ENCODE data around the gene C9orf153.
"Not testable (repeated sequence)": the region's sequence is repeated elsewhere in the genome, so short reads cannot be mapped to it uniquely, and the experiment has no call there.

C9orf153 gene

GRCh38 chr9:86219606-86220005 lies 39.9 kb downstream of the C9orf153 start:
- TF ChIP-seq ZFX (IDR thresholded peaks at IDR 0.05; ENCODE audit: borderline replicate concordance) = no peak
- TF ChIP-seq, protein P1, sequence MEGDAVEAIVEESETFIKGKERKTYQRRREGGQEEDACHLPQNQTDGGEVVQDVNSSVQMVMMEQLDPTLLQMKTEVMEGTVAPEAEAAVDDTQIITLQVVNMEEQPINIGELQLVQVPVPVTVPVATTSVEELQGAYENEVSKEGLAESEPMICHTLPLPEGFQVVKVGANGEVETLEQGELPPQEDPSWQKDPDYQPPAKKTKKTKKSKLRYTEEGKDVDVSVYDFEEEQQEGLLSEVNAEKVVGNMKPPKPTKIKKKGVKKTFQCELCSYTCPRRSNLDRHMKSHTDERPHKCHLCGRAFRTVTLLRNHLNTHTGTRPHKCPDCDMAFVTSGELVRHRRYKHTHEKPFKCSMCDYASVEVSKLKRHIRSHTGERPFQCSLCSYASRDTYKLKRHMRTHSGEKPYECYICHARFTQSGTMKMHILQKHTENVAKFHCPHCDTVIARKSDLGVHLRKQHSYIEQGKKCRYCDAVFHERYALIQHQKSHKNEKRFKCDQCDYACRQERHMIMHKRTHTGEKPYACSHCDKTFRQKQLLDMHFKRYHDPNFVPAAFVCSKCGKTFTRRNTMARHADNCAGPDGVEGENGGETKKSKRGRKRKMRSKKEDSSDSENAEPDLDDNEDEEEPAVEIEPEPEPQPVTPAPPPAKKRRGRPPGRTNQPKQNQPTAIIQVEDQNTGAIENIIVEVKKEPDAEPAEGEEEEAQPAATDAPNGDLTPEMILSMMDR (IDR thresholded peaks at IDR 0.05) = no peak
- no peak overlapping the region for H3K27ac ChIP-seq

DNA sequence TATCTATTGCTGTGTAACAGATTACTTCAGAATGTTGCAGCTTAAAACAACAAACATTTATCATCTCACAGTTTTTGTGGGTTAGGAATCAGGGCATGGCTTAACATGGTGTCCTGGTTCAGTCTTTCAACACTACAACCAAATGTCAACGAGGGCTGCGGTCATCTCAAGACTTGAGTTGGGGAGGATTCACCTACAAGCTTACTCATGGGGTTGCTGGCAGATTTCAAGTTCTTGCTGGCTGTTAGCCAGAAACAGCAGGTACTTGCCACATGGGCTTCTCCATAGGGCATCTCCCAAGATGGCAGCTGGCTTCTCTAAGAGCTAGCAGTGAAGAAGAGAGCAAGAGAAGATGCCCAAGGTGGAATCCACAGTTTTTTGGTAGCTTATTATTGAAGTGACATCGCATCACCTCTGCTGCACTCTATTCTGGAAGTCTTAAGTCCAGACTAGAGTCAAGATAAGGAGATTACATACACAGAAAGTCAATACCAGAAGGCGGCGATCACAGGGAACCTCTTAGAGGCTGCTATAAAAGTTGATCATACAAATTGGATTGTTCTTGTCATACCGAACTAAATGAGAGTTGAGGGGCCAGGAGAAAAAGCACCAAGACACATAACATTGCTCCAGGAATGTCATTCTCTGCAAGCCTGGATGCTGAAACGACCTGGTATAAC lies 42.2 kb downstream of the C9orf153 start:
- no peak overlapping the region for H3K27ac ChIP-seq
- no peak for TF ChIP-seq ZFX (IDR thresholded peaks at IDR 0.05; ENCODE audit: borderline replicate concordance)

DNA sequence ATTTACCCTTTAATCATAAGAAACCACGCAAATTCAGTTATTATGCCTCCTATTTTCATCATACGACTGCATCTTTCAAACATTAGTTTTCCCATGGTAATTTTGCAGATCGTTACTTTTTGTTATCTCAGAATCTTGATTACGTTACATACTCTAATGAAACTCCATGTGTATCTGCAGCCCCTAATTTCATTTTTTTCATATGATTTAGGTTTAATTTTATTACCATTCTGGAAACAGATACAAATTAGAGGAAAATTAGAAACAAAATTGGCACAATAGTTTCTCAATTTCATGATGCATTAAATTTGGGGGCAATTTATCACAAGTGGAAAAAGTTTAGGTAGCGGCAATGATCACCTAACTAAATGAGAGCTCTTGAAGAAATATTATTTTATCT lies 52.3 kb downstream of the C9orf153 start:
- H3K27ac ChIP-seq = no peak overlapping the region
- TF ChIP-seq, protein P1 (IDR thresholded peaks at IDR 0.05) = no peak
- no peak for TF ChIP-seq ZFX (IDR thresholded peaks at IDR 0.05; ENCODE audit: borderline replicate concordance)

GRCh38 chr9:86202338-86202882 lies 57.0 kb downstream of the C9orf153 start:
- no peak overlapping the region for H3K27ac ChIP-seq
- no peak for TF ChIP-seq ZFX (IDR thresholded peaks at IDR 0.05; ENCODE audit: borderline replicate concordance)
- TF ChIP-seq, protein P1 (IDR thresholded peaks at IDR 0.05) = peak; percentile 89

DNA sequence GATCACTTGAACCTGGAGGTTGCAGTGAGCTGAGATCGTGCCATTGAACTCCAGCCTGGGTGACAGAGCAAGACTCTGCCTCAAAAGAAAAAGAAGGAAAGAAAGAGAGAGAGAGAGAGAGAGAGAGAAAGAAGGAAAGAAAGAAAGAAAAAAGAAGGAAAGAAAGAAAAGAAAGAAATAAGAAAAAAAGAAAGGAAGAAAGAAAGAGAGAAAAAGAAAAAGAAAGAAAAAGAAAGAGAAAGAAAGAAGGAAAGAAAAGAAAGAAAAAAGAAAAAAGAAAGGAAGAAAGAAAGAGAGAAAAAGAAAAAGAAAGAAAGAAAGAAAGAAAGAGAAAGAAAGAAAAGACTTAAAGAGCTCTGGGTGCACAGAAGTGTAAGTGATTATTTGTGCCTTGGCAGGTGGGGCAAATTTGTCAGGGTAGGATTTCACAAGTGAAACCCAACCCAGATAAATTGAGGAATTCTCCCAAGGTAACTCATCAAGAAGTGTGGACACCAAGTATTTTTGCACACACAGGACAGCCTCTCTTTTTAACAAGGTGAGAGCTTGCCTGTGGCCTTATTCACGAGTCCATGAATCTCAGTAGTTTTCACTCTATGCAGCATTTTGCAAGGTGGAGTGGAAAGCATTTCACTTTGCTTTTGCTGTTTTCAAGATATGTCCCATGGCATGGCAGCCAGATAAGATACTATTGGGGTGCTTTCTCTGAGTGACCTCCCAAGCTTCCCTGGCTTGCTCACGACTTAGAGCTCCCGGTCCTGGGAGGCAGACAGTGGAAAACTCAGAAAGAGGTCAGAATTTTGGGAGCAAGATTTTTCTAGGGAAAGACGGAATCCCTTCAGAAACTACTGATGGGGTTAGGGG lies 57.8 kb downstream of the C9orf153 start:
- H3K27ac ChIP-seq = no peak overlapping the region
- no peak for TF ChIP-seq ZFX (IDR thresholded peaks at IDR 0.05; ENCODE audit: borderline replicate concordance)
- TF ChIP-seq, protein P1 (IDR thresholded peaks at IDR 0.05) = no peak

- TF ChIP-seq ZFX (IDR thresholded peaks at IDR 0.05; ENCODE audit: borderline replicate concordance) = no peak
- no peak overlapping the region for H3K27ac ChIP-seq
Measured at GRCh38 chr9:86200599-86201162, 58.8 kb downstream of the C9orf153 start.

GRCh38 chr9:86193088-86193487 lies 66.4 kb downstream of the C9orf153 start:
- no peak overlapping the region for H3K27ac ChIP-seq
- TF ChIP-seq, protein P1 (IDR thresholded peaks at IDR 0.05) = no peak
- TF ChIP-seq ZFX (IDR thresholded peaks at IDR 0.05; ENCODE audit: borderline replicate concordance) = no peak

GRCh38 chr9:86190700-86191099 lies 68.8 kb downstream of the C9orf153 start:
- H3K27ac ChIP-seq = not testable (repeated sequence)

Data from 22Rv1 (cell line).